ENCODE results near the gene BABAM1. TPM values are rescaled to one million over a fixed set of nuclear protein-coding genes. Genes with fewer than 3 reads are reported as not detected.

The BABAM1 gene
- total and polyA plus RNA-seq, 10 of the 15 experiments (the other 5 are each of a cell fraction or from before 2014, with no cell fraction given): 11.9 to 154 (median 103) TPM

DNA sequence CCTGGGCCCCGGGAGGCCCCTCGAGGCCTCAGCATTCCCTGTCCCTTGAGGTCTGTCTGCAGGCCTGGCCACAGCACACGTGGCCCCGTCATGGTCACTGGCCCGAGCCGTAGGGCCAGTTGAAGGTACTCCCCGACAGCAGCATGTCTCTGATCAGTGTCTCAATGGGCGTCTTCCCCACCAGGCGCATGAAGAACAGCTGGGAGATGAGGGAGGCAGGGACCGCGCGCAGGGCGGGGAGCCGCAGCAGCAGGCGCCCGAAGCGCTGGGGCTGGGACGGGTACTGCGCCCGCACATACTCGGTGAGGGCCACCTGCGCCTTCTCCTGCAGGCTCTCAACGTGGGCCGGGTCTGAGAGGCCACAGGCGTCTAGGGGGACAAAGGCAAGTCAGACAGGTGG lies 35.0 kb upstream of the BABAM1 start:
- Histone ChIP-seq H3K27ac (ENCODE audit: control insufficient read depth, insufficient read depth) (no peak overlapping the region), H2AFZ (ENCODE audit: control insufficient read depth, low read depth, low read length) (no peak overlapping the region), H3K4me3 (no peak overlapping the region), H3K4me2 (ENCODE audit: control insufficient read depth, insufficient read depth) (no peak overlapping the region), H3K79me2 (ENCODE audit: control insufficient read depth, insufficient read depth, low read length) (peaks cover 10% of the 10 kb centered on the region), H4K20me1 (ENCODE audit: control insufficient read depth, insufficient read depth) (no peaks in the 10 kb centered on the region), H3K9me3 (replicated peaks; ENCODE audit: control insufficient read depth, insufficient read depth, low read length) (no peaks in the 10 kb centered on the region), H3K36me3 (ENCODE audit: control insufficient read depth in 2 of 2, insufficient read depth in 2 of 2, low read length in 1 of 2) (no peaks in the 10 kb centered on the region; a peak in 1 of 4 replicates), H3K9ac (ENCODE audit: control insufficient read depth, insufficient read depth, low read length) (no peak overlapping the region), H3K4me1 (ENCODE audit: control insufficient read depth, insufficient read depth, low read length) (0 out of 2 replicates have a peak, but pooled peaks cover 4% of the 10 kb centered on the region), H3K27me3 (replicated peaks in 1 of 2; ENCODE audit: control insufficient read depth in 2 of 2, insufficient read depth in 2 of 2, low read length in 1 of 2) (no peaks in the 10 kb centered on the region)
- in situ Hi-C loops (cut with MboI): no loop called here
- ChIA-PET SMC1A (ENCODE audit: uncharacterized antibody, unreplicated experiment) (no interaction called here), CTCF (interaction anchor here (1.5 kb wide), 1 partner anchor 28 kb away, joined by 4 read pairs; no protein-coding TSS in a partner anchor), RAD21 (ENCODE audit: unreplicated experiment) (no interaction called here), POLR2A (no interaction called here)
- ATAC-seq (no peak), FAIRE-seq (no peak), DNase-seq (ENCODE audit: low read depth, low spot score) (no peak)
- TF ChIP-seq ASH2L (IDR thresholded peaks at IDR 0.05; ENCODE audit: borderline replicate concordance, low read depth): no peak
- no peak for TF ChIP-seq ESRRA (IDR thresholded peaks at IDR 0.05; ENCODE audit: low read length)
- TF ChIP-seq FOXM1 (IDR thresholded peaks at IDR 0.05; ENCODE audit: low read depth, low read length): no peak
- TF ChIP-seq, protein P1, sequence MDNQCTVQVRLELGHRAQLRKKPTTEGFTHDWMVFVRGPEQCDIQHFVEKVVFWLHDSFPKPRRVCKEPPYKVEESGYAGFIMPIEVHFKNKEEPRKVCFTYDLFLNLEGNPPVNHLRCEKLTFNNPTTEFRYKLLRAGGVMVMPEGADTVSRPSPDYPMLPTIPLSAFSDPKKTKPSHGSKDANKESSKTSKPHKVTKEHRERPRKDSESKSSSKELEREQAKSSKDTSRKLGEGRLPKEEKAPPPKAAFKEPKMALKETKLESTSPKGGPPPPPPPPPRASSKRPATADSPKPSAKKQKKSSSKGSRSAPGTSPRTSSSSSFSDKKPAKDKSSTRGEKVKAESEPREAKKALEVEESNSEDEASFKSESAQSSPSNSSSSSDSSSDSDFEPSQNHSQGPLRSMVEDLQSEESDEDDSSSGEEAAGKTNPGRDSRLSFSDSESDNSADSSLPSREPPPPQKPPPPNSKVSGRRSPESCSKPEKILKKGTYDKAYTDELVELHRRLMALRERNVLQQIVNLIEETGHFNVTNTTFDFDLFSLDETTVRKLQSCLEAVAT (IDR thresholded peaks at IDR 0.05): no peak
- no peak for TF ChIP-seq ZNF207 (IDR thresholded peaks at IDR 0.05; ENCODE audit: borderline replicate concordance)
- TF ChIP-seq CREB1 (IDR thresholded peaks at IDR 0.05; ENCODE audit: low read depth): no peak
- no peak for TF ChIP-seq MTA2 (IDR thresholded peaks at IDR 0.05; ENCODE audit: low read depth)
- TF ChIP-seq, protein P2, sequence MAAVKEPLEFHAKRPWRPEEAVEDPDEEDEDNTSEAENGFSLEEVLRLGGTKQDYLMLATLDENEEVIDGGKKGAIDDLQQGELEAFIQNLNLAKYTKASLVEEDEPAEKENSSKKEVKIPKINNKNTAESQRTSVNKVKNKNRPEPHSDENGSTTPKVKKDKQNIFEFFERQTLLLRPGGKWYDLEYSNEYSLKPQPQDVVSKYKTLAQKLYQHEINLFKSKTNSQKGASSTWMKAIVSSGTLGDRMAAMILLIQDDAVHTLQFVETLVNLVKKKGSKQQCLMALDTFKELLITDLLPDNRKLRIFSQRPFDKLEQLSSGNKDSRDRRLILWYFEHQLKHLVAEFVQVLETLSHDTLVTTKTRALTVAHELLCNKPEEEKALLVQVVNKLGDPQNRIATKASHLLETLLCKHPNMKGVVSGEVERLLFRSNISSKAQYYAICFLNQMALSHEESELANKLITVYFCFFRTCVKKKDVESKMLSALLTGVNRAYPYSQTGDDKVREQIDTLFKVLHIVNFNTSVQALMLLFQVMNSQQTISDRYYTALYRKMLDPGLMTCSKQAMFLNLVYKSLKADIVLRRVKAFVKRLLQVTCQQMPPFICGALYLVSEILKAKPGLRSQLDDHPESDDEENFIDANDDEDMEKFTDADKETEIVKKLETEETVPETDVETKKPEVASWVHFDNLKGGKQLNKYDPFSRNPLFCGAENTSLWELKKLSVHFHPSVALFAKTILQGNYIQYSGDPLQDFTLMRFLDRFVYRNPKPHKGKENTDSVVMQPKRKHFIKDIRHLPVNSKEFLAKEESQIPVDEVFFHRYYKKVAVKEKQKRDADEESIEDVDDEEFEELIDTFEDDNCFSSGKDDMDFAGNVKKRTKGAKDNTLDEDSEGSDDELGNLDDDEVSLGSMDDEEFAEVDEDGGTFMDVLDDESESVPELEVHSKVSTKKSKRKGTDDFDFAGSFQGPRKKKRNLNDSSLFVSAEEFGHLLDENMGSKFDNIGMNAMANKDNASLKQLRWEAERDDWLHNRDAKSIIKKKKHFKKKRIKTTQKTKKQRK (IDR thresholded peaks at IDR 0.05; ENCODE audit: low read depth, low read length): no peak
- TF ChIP-seq SIX5 (IDR thresholded peaks at IDR 0.05; ENCODE audit: low read depth, low read length, severe bottlenecking): no peak
- no peak for TF ChIP-seq HDGF (IDR thresholded peaks at IDR 0.05)
- no peak for TF ChIP-seq MYB (IDR thresholded peaks at IDR 0.05; ENCODE audit: borderline replicate concordance, low read depth, low read length)
- no peak for TF ChIP-seq CHD1 (IDR thresholded peaks at IDR 0.05; ENCODE audit: low read depth, low read length)
- TF ChIP-seq CBFB (IDR thresholded peaks at IDR 0.05; ENCODE audit: low read depth): no peak
- intact Hi-C loops (cut with micrococcal nuclease; ENCODE audit: unreplicated experiment): no loop called here
- no TSS peak for BruUV-seq (replicated peaks)
- 82% methylated on average over 25 of the region's 25 CpGs for WGBS (ENCODE audit: insufficient coverage, insufficient replicate concordance, low lambda C conversion rate, missing lambda C conversion rate)

Data from GM12878 (cell line).